GM18520 (cell line): ENCODE data around the gene GMNN.

Experiments used
- ATAC-seq: cut with Tn5 transposase; IDR thresholded peaks from one replicate; pipeline ENCODE4 v1.9.1; 2021; ENCODE audit not compliant: unreplicated experiment

GMNN gene

GRCh38 chr6:24799541-24799915 lies 24.8 kb downstream of the GMNN start:
- ATAC-seq: no peak

- ATAC-seq: no peak
Observed at GRCh38 chr6:24802271-24803059, 27.7 kb downstream of the GMNN start.

GRCh38 chr6:24807584-24807983 lies 32.8 kb downstream of the GMNN start:
- ATAC-seq: no peak

- no peak for ATAC-seq
Observed at GRCh38 chr6:24809728-24810127, 35.0 kb downstream of the GMNN start.

- ATAC-seq: no peak
Observed at GRCh38 chr6:24818346-24818745, 43.6 kb downstream of the GMNN start.

- no peak for ATAC-seq
Observed at GRCh38 chr6:24821860-24822444, 47.2 kb downstream of the GMNN start.

GRCh38 chr6:24822696-24823095 lies 48.0 kb downstream of the GMNN start:
- no peak for ATAC-seq

GRCh38 chr6:24823185-24823584 lies 48.4 kb downstream of the GMNN start:
- no peak for ATAC-seq

- no peak for ATAC-seq
Observed at GRCh38 chr6:24824142-24824938, 49.6 kb downstream of the GMNN start.

GRCh38 chr6:24825130-24825630 lies 50.4 kb downstream of the GMNN start:
- no peak for ATAC-seq

- ATAC-seq: no peak
Observed at GRCh38 chr6:24827162-24827561, 52.4 kb downstream of the GMNN start.

- ATAC-seq: no peak
Observed at GRCh38 chr6:24827970-24828369, 53.2 kb downstream of the GMNN start.

- no peak for ATAC-seq
Observed at GRCh38 chr6:24829657-24830056, 54.9 kb downstream of the GMNN start.

GRCh38 chr6:24831771-24832716 lies 57.3 kb downstream of the GMNN start:
- no peak for ATAC-seq

GRCh38 chr6:24832794-24833193 lies 58.1 kb downstream of the GMNN start:
- no peak for ATAC-seq

- ATAC-seq: no peak
Observed at GRCh38 chr6:24833711-24834386, 59.1 kb downstream of the GMNN start.
